Raji (cell line): ENCODE data around the gene PSMD1.

Experiments
- POLR2A ChIP-seq: IDR thresholded peaks from 2 replicates; pipeline ENCODE4 v1.6.1; 2011; ENCODE audit warnings: low read depth, low read length, control low read depth; ENCODE audit not compliant: insufficient read depth

PSMD1 gene

DNA sequence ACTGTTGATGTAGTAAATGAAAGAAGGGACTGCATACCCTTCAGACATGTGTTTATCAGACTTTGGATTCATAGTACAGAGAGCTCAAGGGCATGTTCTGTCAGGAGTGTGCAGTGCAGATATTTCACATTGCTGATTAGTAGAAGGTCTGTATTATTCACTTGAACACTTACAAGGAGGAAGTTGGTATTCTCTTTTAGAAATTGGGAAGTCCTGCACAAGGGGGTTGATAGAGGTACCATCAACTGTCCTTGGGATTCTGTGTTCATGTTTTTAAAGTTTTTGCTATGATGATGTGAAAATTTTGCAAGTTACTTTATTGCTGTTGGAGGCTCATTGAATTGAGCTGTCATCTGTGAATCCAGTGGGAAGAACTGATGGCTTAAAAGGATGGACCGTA is 6.7 kb downstream of the PSMD1 start:
- no peak for TF ChIP-seq POLR2A

DNA sequence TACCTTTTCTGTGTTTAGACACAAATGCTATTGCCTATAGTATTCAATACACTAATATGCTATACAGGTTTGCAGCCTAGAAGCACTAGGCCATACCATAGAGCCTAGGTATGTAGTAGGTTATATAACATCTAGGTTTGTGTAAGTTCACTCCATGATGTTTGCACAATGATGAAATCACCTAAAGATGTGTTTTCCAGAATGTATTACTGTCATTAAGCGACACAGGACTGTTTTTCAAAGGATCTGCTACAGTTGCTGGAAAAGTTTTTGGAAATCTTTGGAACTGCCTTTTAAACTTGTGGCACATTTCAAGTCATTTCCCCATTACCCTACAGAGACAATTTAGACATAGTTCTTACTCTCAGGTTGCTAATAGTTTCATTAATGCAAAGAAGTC is 9.3 kb downstream of the PSMD1 start:
- no peak for TF ChIP-seq POLR2A

GRCh38 chr2:231068525-231069222 is 12.0 kb downstream of the PSMD1 start:
- no peak for TF ChIP-seq POLR2A

DNA sequence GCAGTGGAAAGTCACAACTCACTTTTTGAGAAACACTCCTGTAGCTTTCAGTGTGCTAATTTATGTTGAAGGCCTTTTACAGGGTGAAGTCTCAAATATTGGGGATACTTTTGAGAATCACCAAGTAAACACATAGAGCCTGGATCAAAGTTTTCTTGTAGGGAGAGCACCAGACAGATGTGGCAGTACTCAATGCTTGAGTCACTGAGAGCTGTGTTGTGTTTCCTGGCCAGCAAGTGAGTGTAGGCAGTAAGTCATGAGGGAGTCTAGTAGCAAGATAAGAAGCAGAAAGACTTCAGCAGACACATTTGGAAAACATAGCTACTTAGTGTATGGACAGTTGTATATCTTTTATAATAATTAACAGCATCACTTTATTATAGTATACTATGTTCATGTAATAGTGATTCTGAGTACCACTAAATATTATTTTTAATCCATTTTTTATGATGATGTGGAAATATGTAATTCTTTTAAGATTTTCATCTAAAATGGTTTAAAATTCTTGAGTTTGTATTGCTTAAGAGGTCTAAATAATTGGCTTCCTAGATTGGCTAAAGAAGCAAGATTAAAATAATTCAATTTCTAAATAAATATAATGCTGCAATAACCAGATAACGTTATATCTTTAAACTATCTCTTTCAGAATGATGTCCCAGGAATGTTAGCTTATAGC is 12.8 kb downstream of the PSMD1 start:
- TF ChIP-seq POLR2A, result no peak

DNA sequence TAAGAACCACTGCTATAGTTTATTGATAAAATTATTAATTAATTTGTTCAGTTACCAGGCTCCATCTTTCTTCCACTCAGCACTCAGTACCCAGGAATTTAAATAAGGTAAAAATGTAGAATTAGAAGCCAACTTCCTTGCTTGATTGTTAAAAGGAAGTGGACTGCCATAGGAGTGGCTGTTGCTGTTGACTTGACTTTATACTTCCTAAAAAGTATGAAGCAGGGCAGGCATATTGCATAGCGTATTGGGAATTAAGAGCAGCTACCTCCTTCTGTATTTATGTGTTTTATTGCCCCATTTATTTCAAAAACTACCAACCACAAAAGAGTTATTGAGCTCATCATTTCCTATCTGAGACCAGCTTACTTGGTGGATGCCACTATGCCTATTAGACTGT is 27.9 kb downstream of the PSMD1 start:
- no peak for TF ChIP-seq POLR2A

GRCh38 chr2:231088754-231089153 is 32.1 kb downstream of the PSMD1 start:
- no peak for TF ChIP-seq POLR2A

GRCh38 chr2:231093933-231094332 is 37.3 kb downstream of the PSMD1 start:
- no peak for TF ChIP-seq POLR2A

- no peak for TF ChIP-seq POLR2A
These were observed 38.2 kb downstream of the PSMD1 start for GRCh38 chr2:231094736-231095346.

GRCh38 chr2:231099918-231100317 is 43.3 kb downstream of the PSMD1 start:
- no peak for TF ChIP-seq POLR2A

GRCh38 chr2:231100990-231101389 is 44.3 kb downstream of the PSMD1 start:
- TF ChIP-seq POLR2A, result no peak

GRCh38 chr2:231102772-231103171 is 46.1 kb downstream of the PSMD1 start:
- TF ChIP-seq POLR2A, result no peak

DNA sequence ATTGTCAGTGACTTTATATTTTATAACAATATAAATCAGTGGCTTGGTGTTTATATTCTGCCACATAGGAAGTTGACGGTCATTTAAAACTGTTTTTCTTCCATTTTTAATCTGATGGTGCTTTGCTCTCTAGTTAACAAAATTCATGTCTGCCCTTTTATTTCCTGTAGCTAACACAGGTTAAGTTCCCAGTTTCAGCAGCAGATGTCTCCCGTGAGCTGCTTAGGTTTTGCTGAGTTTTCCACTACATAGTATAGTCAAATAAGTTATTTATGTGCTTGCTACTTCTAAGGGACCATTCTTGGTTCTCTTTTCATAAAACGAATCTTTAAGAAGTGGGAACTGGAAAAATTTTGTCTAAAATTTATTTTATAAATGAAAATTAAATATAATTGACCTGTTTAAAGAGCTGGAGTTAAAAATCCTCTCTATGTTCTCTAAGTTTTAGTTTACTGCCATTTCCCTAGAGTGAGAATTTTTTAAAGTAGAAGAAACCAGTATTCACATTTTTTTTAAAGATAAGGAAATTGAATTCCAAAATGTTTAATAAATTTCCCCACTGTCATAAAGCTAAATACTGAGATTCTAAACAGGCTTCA is 47.5 kb downstream of the PSMD1 start:
- no peak for TF ChIP-seq POLR2A

DNA sequence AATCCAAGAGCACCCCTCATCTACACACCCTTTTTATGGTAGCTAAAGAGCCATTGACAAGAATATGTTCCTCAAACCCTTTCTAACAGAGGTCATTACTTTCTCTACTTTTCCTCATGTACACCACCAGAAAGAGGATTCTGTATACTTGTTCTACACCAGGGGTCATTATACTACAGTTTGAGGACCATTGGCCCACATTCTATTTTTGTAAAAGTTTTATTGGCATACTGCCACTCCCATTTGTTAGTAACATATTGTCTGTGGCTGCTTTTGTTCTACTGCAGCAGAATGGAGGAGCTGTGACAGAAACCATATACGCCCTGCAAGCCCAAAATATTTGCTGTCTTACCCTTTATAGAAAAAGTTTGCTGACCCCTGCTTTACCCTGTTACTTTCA is 53.9 kb downstream of the PSMD1 start:
- TF ChIP-seq POLR2A, result no peak

- no peak for TF ChIP-seq POLR2A
These were observed 55.3 kb downstream of the PSMD1 start for GRCh38 chr2:231111987-231112386.

- no peak for TF ChIP-seq POLR2A
These were observed 56.8 kb downstream of the PSMD1 start for GRCh38 chr2:231113489-231113888.

DNA sequence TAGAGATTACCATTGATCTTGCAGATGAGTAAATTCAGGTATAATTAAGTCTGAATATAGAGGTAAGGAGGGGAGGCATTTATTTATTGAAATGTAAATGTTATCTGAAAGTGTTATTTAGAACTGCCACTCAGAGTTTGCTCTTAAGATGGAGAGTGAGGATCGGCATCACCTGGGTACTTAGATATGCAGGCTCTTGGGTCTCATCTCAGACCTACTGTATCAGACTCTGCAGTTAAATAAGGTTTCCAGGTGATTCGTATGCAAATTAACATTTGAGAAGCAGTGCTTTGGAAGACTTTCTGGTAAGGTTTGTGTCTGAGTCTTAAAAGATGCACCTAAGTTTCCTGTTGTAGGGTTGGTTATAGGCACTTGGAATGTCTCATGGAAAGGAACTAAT is 59.0 kb downstream of the PSMD1 start:
- TF ChIP-seq POLR2A, result no peak

- TF ChIP-seq POLR2A, result no peak
These were observed 60.5 kb downstream of the PSMD1 start for GRCh38 chr2:231117148-231117547.
